Measurements from ENCODE around the gene RNF17. TPM values are rescaled to one million over a fixed set of nuclear protein-coding genes. Genes with fewer than 3 reads are reported as not detected.

The RNF17 gene
- total and polyA plus RNA-seq, 2 of the 8 experiments (the other 6 are each of a cell fraction or from before 2014, with no cell fraction given), result not detected

- TF ChIP-seq EP300 (IDR thresholded peaks at IDR 0.05; ENCODE audit: borderline replicate concordance in 1 of 2, low read depth in 2 of 2, low read length in 2 of 2) (no peak), GTF2F1 (IDR thresholded peaks at IDR 0.05; ENCODE audit: borderline replicate concordance, low read depth, low read length) (no peak), YY1 (IDR thresholded peaks at IDR 0.05; ENCODE audit: low read depth, low read length) (no peak), KDM1A (IDR thresholded peaks at IDR 0.05; ENCODE audit: borderline replicate concordance, low read length) (no peak), HDAC2 (IDR thresholded peaks at IDR 0.05; ENCODE audit: borderline replicate concordance in 1 of 2, low read depth in 2 of 2, low read length in 2 of 2) (no peak; a peak in 1 of 4 replicates), JUND (IDR thresholded peaks at IDR 0.05; ENCODE audit: low read length) (no peak), CEBPB (IDR thresholded peaks at IDR 0.05; ENCODE audit: low read depth, low read length) (no peak), RXRA (IDR thresholded peaks at IDR 0.05; ENCODE audit: insufficient read depth, low read depth, low read length) (no peak), EGR1 (IDR thresholded peaks at IDR 0.05; ENCODE audit: borderline replicate concordance, low read depth, low read length) (no peak)
- TF ChIP-seq, protein P1, sequence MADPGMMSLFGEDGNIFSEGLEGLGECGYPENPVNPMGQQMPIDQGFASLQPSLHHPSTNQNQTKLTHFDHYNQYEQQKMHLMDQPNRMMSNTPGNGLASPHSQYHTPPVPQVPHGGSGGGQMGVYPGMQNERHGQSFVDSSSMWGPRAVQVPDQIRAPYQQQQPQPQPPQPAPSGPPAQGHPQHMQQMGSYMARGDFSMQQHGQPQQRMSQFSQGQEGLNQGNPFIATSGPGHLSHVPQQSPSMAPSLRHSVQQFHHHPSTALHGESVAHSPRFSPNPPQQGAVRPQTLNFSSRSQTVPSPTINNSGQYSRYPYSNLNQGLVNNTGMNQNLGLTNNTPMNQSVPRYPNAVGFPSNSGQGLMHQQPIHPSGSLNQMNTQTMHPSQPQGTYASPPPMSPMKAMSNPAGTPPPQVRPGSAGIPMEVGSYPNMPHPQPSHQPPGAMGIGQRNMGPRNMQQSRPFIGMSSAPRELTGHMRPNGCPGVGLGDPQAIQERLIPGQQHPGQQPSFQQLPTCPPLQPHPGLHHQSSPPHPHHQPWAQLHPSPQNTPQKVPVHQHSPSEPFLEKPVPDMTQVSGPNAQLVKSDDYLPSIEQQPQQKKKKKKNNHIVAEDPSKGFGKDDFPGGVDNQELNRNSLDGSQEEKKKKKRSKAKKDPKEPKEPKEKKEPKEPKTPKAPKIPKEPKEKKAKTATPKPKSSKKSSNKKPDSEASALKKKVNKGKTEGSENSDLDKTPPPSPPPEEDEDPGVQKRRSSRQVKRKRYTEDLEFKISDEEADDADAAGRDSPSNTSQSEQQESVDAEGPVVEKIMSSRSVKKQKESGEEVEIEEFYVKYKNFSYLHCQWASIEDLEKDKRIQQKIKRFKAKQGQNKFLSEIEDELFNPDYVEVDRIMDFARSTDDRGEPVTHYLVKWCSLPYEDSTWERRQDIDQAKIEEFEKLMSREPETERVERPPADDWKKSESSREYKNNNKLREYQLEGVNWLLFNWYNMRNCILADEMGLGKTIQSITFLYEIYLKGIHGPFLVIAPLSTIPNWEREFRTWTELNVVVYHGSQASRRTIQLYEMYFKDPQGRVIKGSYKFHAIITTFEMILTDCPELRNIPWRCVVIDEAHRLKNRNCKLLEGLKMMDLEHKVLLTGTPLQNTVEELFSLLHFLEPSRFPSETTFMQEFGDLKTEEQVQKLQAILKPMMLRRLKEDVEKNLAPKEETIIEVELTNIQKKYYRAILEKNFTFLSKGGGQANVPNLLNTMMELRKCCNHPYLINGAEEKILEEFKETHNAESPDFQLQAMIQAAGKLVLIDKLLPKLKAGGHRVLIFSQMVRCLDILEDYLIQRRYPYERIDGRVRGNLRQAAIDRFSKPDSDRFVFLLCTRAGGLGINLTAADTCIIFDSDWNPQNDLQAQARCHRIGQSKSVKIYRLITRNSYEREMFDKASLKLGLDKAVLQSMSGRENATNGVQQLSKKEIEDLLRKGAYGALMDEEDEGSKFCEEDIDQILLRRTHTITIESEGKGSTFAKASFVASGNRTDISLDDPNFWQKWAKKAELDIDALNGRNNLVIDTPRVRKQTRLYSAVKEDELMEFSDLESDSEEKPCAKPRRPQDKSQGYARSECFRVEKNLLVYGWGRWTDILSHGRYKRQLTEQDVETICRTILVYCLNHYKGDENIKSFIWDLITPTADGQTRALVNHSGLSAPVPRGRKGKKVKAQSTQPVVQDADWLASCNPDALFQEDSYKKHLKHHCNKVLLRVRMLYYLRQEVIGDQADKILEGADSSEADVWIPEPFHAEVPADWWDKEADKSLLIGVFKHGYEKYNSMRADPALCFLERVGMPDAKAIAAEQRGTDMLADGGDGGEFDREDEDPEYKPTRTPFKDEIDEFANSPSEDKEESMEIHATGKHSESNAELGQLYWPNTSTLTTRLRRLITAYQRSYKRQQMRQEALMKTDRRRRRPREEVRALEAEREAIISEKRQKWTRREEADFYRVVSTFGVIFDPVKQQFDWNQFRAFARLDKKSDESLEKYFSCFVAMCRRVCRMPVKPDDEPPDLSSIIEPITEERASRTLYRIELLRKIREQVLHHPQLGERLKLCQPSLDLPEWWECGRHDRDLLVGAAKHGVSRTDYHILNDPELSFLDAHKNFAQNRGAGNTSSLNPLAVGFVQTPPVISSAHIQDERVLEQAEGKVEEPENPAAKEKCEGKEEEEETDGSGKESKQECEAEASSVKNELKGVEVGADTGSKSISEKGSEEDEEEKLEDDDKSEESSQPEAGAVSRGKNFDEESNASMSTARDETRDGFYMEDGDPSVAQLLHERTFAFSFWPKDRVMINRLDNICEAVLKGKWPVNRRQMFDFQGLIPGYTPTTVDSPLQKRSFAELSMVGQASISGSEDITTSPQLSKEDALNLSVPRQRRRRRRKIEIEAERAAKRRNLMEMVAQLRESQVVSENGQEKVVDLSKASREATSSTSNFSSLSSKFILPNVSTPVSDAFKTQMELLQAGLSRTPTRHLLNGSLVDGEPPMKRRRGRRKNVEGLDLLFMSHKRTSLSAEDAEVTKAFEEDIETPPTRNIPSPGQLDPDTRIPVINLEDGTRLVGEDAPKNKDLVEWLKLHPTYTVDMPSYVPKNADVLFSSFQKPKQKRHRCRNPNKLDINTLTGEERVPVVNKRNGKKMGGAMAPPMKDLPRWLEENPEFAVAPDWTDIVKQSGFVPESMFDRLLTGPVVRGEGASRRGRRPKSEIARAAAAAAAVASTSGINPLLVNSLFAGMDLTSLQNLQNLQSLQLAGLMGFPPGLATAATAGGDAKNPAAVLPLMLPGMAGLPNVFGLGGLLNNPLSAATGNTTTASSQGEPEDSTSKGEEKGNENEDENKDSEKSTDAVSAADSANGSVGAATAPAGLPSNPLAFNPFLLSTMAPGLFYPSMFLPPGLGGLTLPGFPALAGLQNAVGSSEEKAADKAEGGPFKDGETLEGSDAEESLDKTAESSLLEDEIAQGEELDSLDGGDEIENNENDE (IDR thresholded peaks at IDR 0.05; ENCODE audit: insufficient replicate concordance, low read length), result no peak
Observed at GRCh38 chr13:24747248-24748060, 16.5 kb upstream of the RNF17 start (continued).
